HepG2 (cell line): Measurements from ENCODE around the gene MDM4. TPM values are rescaled to one million over a fixed set of nuclear protein-coding genes. Genes with fewer than 3 reads are reported as not detected.

Experiments used
- ATAC-seq: fragments of 200-7000 bp; cut with Tn5 transposase; 3 replicates; pipeline ENCODE4 v1.9.1; 2020; ENCODE audit warnings: mild to moderate bottlenecking, moderate library complexity
- BruUV-seq: library from RNA; stranded (reverse); fragments of 400-500 nt; replicated peaks from 2 replicates; lab custom pipeline; 2021; lab: Mats Ljungman, UMichigan
- CTCF ChIA-PET: fragments of 300-600 bp; formaldehyde crosslinking; extraction: SDS; loops from one replicate; lab custom pipeline; 2021; ENCODE audit warnings: low total read pairs, inconsistent platforms, low intra/inter-chr PET ratio; lab: Yijun Ruan, JAX
- POLR2A ChIA-PET: fragments of 350-600 bp; sonication (Branson Sonifier 250); formaldehyde crosslinking; loops from one replicate; lab custom pipeline; 2020; ENCODE audit warnings: antibody characterized with exemption, inconsistent platforms; lab: Yijun Ruan, JAX
- DNase-seq: peaks from one replicate; pipeline ENCODE4 v3.0.0-alpha.2; 2015; ENCODE audit warnings: low spot score
- FAIRE-seq: peaks from 3 replicates; lab custom pipeline; 2011; peaks lifted over from hg19 to GRCh38; lab: Jason Lieb, UNC
- H2AFZ ChIP-seq: one replicate; pipeline ENCODE4 v1.6.1; 2011; ENCODE audit warnings: low read length, inconsistent platforms
- H3K27ac ChIP-seq: fragments of 300-600 bp; 3 replicates; pipeline ENCODE4 v1.8.0; 2011; ENCODE audit warnings: mixed run types, mild to moderate bottlenecking, mixed read lengths, low read length, inconsistent platforms; ENCODE audit not compliant: insufficient read depth; ENCODE audit errors: extremely low read length
- H3K27me3 ChIP-seq, 2 experiments: fragments of 200-600 bp in 1 of 2; 2 replicates in 1 of 2; 3 replicates in 1 of 2; pipeline versions ENCODE4 v1.6.0 to v1.8.0; 2011; ENCODE audit warnings: low read length in 2 of 2, mild to moderate bottlenecking in 2 of 2, moderate library complexity in 2 of 2, inconsistent platforms in 1 of 2; ENCODE audit not compliant: insufficient read depth in 2 of 2, control insufficient read depth in 1 of 2
- H3K36me3 ChIP-seq, 2 experiments: fragments of 200-600 bp in 1 of 2; replicated peaks in 1 of 2; 2 replicates in 1 of 2; 3 replicates in 1 of 2; pipeline versions ENCODE4 v1.5.1 to v1.8.0; 2011; ENCODE audit warnings: low read length in 2 of 2, inconsistent platforms in 1 of 2; ENCODE audit not compliant: insufficient read depth in 2 of 2, control insufficient read depth in 1 of 2
- H3K4me1 ChIP-seq: 2 replicates; pipeline ENCODE4 v1.5.1; 2012; ENCODE audit warnings: low read length, inconsistent platforms; ENCODE audit not compliant: insufficient read depth
- H3K4me2 ChIP-seq: 2 replicates; pipeline ENCODE4 v1.6.0; 2011; ENCODE audit warnings: low read depth, low read length, inconsistent platforms
- H3K4me3 ChIP-seq, 3 experiments: fragments of 200-600 bp in 1 of 3; sonication (generic), shearing (Covaris generic) in 1 of 3; replicated peaks in 1 of 3; 2 replicates each; pipeline ENCODE4 v1.5.1; 2011 to 2016; ENCODE audit warnings: low read length in 3 of 3, inconsistent platforms in 2 of 3, low read depth in 2 of 3, mild to moderate bottlenecking in 2 of 3, control low read depth in 1 of 3, mixed read lengths in 1 of 3; ENCODE audit not compliant: insufficient read depth in 1 of 3
- H3K79me2 ChIP-seq: one replicate; pipeline ENCODE4 v1.6.1; 2011; ENCODE audit warnings: low read length, inconsistent platforms; ENCODE audit not compliant: insufficient read depth
- H3K9ac ChIP-seq: 2 replicates; pipeline ENCODE4 v1.6.0; 2011; ENCODE audit warnings: mild to moderate bottlenecking, low read depth, low read length, inconsistent platforms; ENCODE audit not compliant: insufficient read depth
- H3K9me3 ChIP-seq: 2 replicates; pipeline ENCODE4 v1.5.1; 2012; ENCODE audit warnings: mild to moderate bottlenecking, low read length
- H4K20me1 ChIP-seq: 2 replicates; pipeline ENCODE4 v1.6.0; 2011; ENCODE audit warnings: inconsistent platforms, mild to moderate bottlenecking, low read length, moderate library complexity; ENCODE audit not compliant: insufficient read depth
- CBX2 ChIP-seq, 2 experiments: fragments of 200-600 bp in 1 of 2; sonication (generic); formaldehyde crosslinking in 1 of 2; IDR thresholded peaks; 2 replicates each; pipeline versions ENCODE4 v1.7.0 to v1.8.1; 2018 to 2022; ENCODE audit warnings: low read depth in 2 of 2, low read length in 1 of 2, mild to moderate bottlenecking in 1 of 2, missing genetic modification reagents in 1 of 2
- KAT8 ChIP-seq: IDR thresholded peaks from 2 replicates; pipeline ENCODE4 v1.6.1; 2016; ENCODE audit warnings: missing genetic modification reagents, missing compliant biosample characterization
- NFE2L2 ChIP-seq: fragments of 150-350 bp; IDR thresholded peaks from 2 replicates; pipeline ENCODE4 v1.6.1; 2014; ENCODE audit warnings: low read length
- RAD21 ChIP-seq: fragments of 450-650 bp; formaldehyde crosslinking; IDR thresholded peaks from 2 replicates; pipeline ENCODE4 v1.5.0; 2020; ENCODE audit warnings: mild to moderate bottlenecking
- SMC3 ChIP-seq: IDR thresholded peaks from 2 replicates; pipeline ENCODE4 v1.6.1; 2011; ENCODE audit warnings: low read length, improper control_type of control experiment
- STAG1 ChIP-seq: sonication (generic); formaldehyde crosslinking; IDR thresholded peaks from 2 replicates; pipeline ENCODE4 v1.4.0; 2020; ENCODE audit warnings: missing genetic modification reagents
- ZNF570 ChIP-seq: sonication (generic); formaldehyde crosslinking; IDR thresholded peaks from 2 replicates; pipeline ENCODE4 v1.4.0; 2020; ENCODE audit warnings: mild to moderate bottlenecking, missing genetic modification reagents, borderline replicate concordance
- WGBS: methylation state at CpG from one replicate; pipeline ENCODE4 v1.1.6; 2017; ENCODE audit warnings: low lambda C conversion rate; 5-methylcytosine and 5-hydroxymethylcytosine counted together
- in situ Hi-C: cut with HindIII; loops from 2 replicates; pipeline ENCODE4 v1.10.0; 2017; ENCODE audit warnings: low pct_unique_long_range_greater_than_20kb; ENCODE audit not compliant: extremely low pct_ligation_motif_present
- intact Hi-C: fragments of 100-400 bp; cut with micrococcal nuclease; formaldehyde crosslinking; loops from one replicate; pipeline ENCODE4 v1.10.0; 2022; ENCODE audit not compliant: unreplicated experiment
- polyA plus RNA-seq, 8 experiments: library from polyadenylated mRNA; depleted of rRNA in 3 of 8; stranded (reverse) in 7 of 8; unstranded in 1 of 8; fragments of >200 nt; fragmentation: Illumina TruSeq in 4 of 8; extraction: Trizol in 4 of 8; gene quantifications; 2 replicates each; pipeline versions ENCODE4 v1.2.1 to v1.2.3, GENCODE V29; 2011 to 2016; ENCODE audit warnings: low read depth in 4 of 8, missing spikeins in 1 of 8, mixed read lengths in 1 of 8; ENCODE audit not compliant: insufficient read depth in 1 of 8
- total RNA-seq, 5 experiments: library from RNA; depleted of rRNA; stranded (reverse); fragments of >200 nt; fragmentation: Illumina TruSeq; extraction: Trizol; gene quantifications; 2 replicates each; pipeline ENCODE4 v1.2.3, GENCODE V29; 2016; ENCODE audit warnings: low read depth in 1 of 5
- TF ChIP-seq, protein P1 (sequence below): sonication (generic); formaldehyde crosslinking; IDR thresholded peaks from 2 replicates; pipeline ENCODE4 v1.5.0; 2020; ENCODE audit warnings: mild to moderate bottlenecking, missing genetic modification reagents, moderate library complexity
- TF ChIP-seq, protein P2 (sequence below): IDR thresholded peaks from 2 replicates; pipeline ENCODE4 v1.6.1; 2018; ENCODE audit warnings: missing genetic modification reagents

The MDM4 gene
- total and polyA plus RNA-seq, 2 of the 13 experiments (the other 11 are each of a cell fraction or from before 2014, with no cell fraction given): 14.9 to 19.0 TPM

DNA sequence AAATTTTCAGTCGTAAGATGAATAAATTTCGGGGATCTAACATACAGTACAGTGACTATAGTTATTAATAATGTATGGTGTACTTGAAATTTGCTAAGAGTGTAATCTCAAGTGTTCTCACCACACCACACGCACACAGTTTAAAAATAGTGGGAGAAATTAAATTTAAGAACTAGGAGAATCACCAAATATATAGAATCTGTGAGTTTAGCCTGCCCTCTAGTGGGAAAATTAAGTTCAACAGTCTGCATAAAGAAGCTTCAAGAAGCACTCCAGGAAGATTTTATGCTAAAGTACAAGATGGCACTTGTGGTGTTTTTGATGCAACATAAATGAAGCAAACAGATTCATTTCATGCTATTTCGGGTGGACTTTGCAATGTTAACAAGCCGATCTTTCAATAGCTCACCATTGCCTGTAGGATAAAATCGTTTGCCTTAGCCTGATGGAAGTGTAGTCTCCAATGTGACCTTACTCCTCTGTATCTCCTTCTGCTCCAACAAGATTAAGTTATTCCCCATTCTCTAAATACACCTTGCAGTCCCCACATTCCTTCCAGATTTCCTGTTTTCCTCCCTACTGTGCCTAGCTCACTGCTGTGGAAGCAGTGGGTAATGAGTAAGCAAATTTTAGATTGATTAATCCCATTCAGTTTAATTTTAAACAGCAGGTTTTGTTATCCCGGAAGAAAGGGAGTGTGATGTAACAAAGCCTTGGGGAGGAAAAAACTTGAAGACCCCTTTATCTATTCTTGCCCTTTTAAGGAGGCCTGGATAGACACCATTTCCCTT lies 12.9 kb upstream of the MDM4 start:
- FAIRE-seq: no peak
- DNase-seq: peak; percentile 67
- H3K27ac ChIP-seq: no peak overlapping the region
- peaks cover 32% of the 10 kb centered on the region for H3K4me1 ChIP-seq
- H3K36me3 ChIP-seq: no peaks in the 10 kb centered on the region
- ChIA-PET CTCF (interaction anchor here (1.0 to 5.8 kb wide), 6 partner anchors 9 to 105 kb away, joined by 3 to 78 read pairs (median 10); partner anchors contain the start of gene PIK3C2B), POLR2A (interaction anchor here (1.0 to 2.5 kb wide), 4 partner anchors 10 to 72 kb away, joined by 6 to 13 read pairs (median 6); partner anchors contain the start of genes MDM4 and PIK3C2B)
- intact Hi-C loops: loop anchor here (1.0 to 10.0 kb wide), 5 partner anchors 22 to 359 kb away; no protein-coding TSS in a partner anchor
- ATAC-seq: no peak
- in situ Hi-C loops: loop anchor here (5.0 kb wide), 1 partner anchor 56 kb away; no protein-coding TSS in a partner anchor
- no TSS peak for BruUV-seq
- H3K79me2 ChIP-seq: no peaks in the 10 kb centered on the region
- H3K27me3 ChIP-seq: peaks cover 0 to 18% of the 10 kb centered on the region in 2 experiments; a peak in 3 of 5 replicates
- peak overlapping the region; percentile 0 to 56 (median 29); a peak in 4 of 6 replicates for H3K4me3 ChIP-seq
- 13% methylated on average over 7 of the region's 7 CpGs for WGBS
- no peaks in the 10 kb centered on the region for H3K9me3 ChIP-seq
- peak; percentile 85 for TF ChIP-seq STAG1 (CRISPR knock-in tag)
- peak; percentile 64 for TF ChIP-seq SMC3
- TF ChIP-seq KAT8 (CRISPR knock-in tag): peak; percentile 21; the same call in 1 of the 2 replicates
- no peak for TF ChIP-seq ZNF570 (CRISPR knock-in tag)
- TF ChIP-seq, protein P1, sequence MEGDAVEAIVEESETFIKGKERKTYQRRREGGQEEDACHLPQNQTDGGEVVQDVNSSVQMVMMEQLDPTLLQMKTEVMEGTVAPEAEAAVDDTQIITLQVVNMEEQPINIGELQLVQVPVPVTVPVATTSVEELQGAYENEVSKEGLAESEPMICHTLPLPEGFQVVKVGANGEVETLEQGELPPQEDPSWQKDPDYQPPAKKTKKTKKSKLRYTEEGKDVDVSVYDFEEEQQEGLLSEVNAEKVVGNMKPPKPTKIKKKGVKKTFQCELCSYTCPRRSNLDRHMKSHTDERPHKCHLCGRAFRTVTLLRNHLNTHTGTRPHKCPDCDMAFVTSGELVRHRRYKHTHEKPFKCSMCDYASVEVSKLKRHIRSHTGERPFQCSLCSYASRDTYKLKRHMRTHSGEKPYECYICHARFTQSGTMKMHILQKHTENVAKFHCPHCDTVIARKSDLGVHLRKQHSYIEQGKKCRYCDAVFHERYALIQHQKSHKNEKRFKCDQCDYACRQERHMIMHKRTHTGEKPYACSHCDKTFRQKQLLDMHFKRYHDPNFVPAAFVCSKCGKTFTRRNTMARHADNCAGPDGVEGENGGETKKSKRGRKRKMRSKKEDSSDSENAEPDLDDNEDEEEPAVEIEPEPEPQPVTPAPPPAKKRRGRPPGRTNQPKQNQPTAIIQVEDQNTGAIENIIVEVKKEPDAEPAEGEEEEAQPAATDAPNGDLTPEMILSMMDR: peak; percentile 77
- peak; percentile 68 for TF ChIP-seq RAD21 (CRISPR knock-in tag)
- 0 out of 2 replicates have a peak, but pooled peaks have one; percentile 3 for TF ChIP-seq NFE2L2
- TF ChIP-seq, protein P2, sequence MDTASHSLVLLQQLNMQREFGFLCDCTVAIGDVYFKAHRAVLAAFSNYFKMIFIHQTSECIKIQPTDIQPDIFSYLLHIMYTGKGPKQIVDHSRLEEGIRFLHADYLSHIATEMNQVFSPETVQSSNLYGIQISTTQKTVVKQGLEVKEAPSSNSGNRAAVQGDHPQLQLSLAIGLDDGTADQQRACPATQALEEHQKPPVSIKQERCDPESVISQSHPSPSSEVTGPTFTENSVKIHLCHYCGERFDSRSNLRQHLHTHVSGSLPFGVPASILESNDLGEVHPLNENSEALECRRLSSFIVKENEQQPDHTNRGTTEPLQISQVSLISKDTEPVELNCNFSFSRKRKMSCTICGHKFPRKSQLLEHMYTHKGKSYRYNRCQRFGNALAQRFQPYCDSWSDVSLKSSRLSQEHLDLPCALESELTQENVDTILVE: 0 out of 2 replicates have a peak, but pooled peaks have one; percentile 4
- no peak for TF ChIP-seq CBX2 (IDR thresholded peaks at IDR 0.05; ENCODE audit: low read depth, low read length)
- no peak for TF ChIP-seq CBX2 (CRISPR knock-in tag; IDR thresholded peaks at IDR 0.05; ENCODE audit: low read depth)
- H3K4me2 ChIP-seq: peak overlapping the region; percentile 84
- no peak overlapping the region for H3K9ac ChIP-seq
- no peaks in the 10 kb centered on the region for H4K20me1 ChIP-seq
- peak overlapping the region; percentile 84 for H2AFZ ChIP-seq
